ENCODE results near the gene AP3S2. TPM values are rescaled to one million over a fixed set of nuclear protein-coding genes. Genes with fewer than 3 reads are reported as not detected.
A peak's percentile ranks its signal among the peaks of the same experiment; 100 is the strongest.
"Not testable (repeated sequence)": the region's sequence is repeated elsewhere in the genome, so short reads cannot be mapped to it uniquely, and the experiment has no call there.

Gene AP3S2
- total and polyA plus RNA-seq, 4 experiments from 2014 or later = 34.1 to 37.3 (median 35.4) TPM

GRCh38 chr15:89893027-89893426 is 767 bp downstream of the AP3S2 start:
- Mint-ChIP-seq H3K4me3 (peak overlapping the region; percentile 93 to 99 (median 98)), H3K4me1 (peaks cover 22 to 53% (median 40%) of the 10 kb centered on the region in 4 donors), H3K36me3 (peaks cover 13 to 30% of the 10 kb centered on the region in 2 donors), H3K27me3 (no peaks in the 10 kb centered on the region), H3K9me3 (no peaks in the 10 kb centered on the region), H3K27ac (peak overlapping the region; percentile 95 to 98 (median 97))
- Histone ChIP-seq H3K27me3 (ENCODE audit: insufficient read depth, low read length) (no peaks in the 10 kb centered on the region), H3K4me3 (ENCODE audit: low read length in 2 of 2) (peak overlapping the region; percentile 65 to 70), H3K9me3 (ENCODE audit: control insufficient read depth in 1 of 2, low read length in 2 of 2) (no peaks in the 10 kb centered on the region), H3K27ac (ENCODE audit: low read depth, low read length) (peak overlapping the region; percentile 84), H3K36me3 (ENCODE audit: insufficient read depth, low read length) (peaks cover 9% of the 10 kb centered on the region), H3K4me1 (ENCODE audit: insufficient read depth, low read length) (peaks cover 34% of the 10 kb centered on the region)
- DNase-seq = no peak
- intact Hi-C loops (cut with micrococcal nuclease) = loop anchor here (5.0 kb wide), 2 partner anchors 119 to 339 kb away; partner anchors contain the start of genes CIB1 and GDPGP1
- CTCF ChIA-PET (ENCODE audit: partially characterized antibody) = interaction anchor here (1.7 to 8.5 kb wide), 3 partner anchors 16 to 177 kb away, joined by 7 to 95 read pairs (median 22); no protein-coding TSS in a partner anchor
- POLR2A ChIA-PET (ENCODE audit: partially characterized antibody) = interaction anchor here (2.2 to 2.6 kb wide), 3 partner anchors 18 to 178 kb away, joined by 10 to 20 read pairs (median 11); no protein-coding TSS in a partner anchor

GRCh38 chr15:89888214-89888804 is 5.5 kb downstream of the AP3S2 start:
- peak overlapping the region in 1 of 7 donors; percentile 24 for H3K27ac Mint-ChIP-seq
- no peaks in the 10 kb centered on the region for H3K9me3 Mint-ChIP-seq
- no peaks in the 10 kb centered on the region for H3K27me3 Mint-ChIP-seq
- no peak for DNase-seq
- Histone ChIP-seq H3K9me3 (ENCODE audit: control insufficient read depth in 1 of 2, low read length in 2 of 2) (no peaks in the 10 kb centered on the region), H3K27ac (ENCODE audit: low read depth, low read length) (no peak overlapping the region), H3K4me1 (ENCODE audit: insufficient read depth, low read length) (peaks cover 33% of the 10 kb centered on the region), H3K27me3 (ENCODE audit: insufficient read depth, low read length) (no peaks in the 10 kb centered on the region), H3K36me3 (ENCODE audit: insufficient read depth, low read length) (peaks cover 18% of the 10 kb centered on the region), H3K4me3 (ENCODE audit: low read length in 2 of 2) (no peak overlapping the region)
- H3K4me3 Mint-ChIP-seq = no peak overlapping the region
- peaks cover 23 to 39% of the 10 kb centered on the region in 2 donors for H3K36me3 Mint-ChIP-seq
- ChIA-PET CTCF (ENCODE audit: partially characterized antibody) (interaction anchor here (1.1 to 6.8 kb wide), 4 partner anchors 10 to 216 kb away, joined by 3 to 92 read pairs (median 20); no protein-coding TSS in a partner anchor), POLR2A (ENCODE audit: partially characterized antibody) (no interaction called here)
- intact Hi-C loops (cut with micrococcal nuclease) = no loop called here
- H3K4me1 Mint-ChIP-seq = peaks cover 21 to 40% (median 30%) of the 10 kb centered on the region in 4 donors

- no peak overlapping the region for H3K4me3 ChIP-seq (ENCODE audit: low read length in 2 of 2)
- H3K27me3 ChIP-seq (ENCODE audit: insufficient read depth, low read length) = no peaks in the 10 kb centered on the region
- ChIA-PET CTCF (ENCODE audit: partially characterized antibody) (interaction anchor here (6.8 kb wide), 1 partner anchor 10 kb away, joined by 92 read pairs; no protein-coding TSS in a partner anchor), POLR2A (ENCODE audit: partially characterized antibody) (no interaction called here)
- H3K9me3 ChIP-seq (ENCODE audit: control insufficient read depth in 1 of 2, low read length in 2 of 2) = no peaks in the 10 kb centered on the region
- Mint-ChIP-seq H3K4me3 (no peak overlapping the region), H3K9me3 (no peaks in the 10 kb centered on the region), H3K36me3 (peaks cover 30 to 49% of the 10 kb centered on the region in 2 donors), H3K27me3 (no peaks in the 10 kb centered on the region), H3K4me1 (peaks cover 8 to 19% (median 13%) of the 10 kb centered on the region in 4 donors), H3K27ac (no peak overlapping the region)
- DNase-seq = no peak
- H3K27ac ChIP-seq (ENCODE audit: low read depth, low read length) = no peak overlapping the region
- H3K36me3 ChIP-seq (ENCODE audit: insufficient read depth, low read length) = peaks cover 18% of the 10 kb centered on the region
- intact Hi-C loops (cut with micrococcal nuclease) = no loop called here
- peaks cover 6% of the 10 kb centered on the region for H3K4me1 ChIP-seq (ENCODE audit: insufficient read depth, low read length)
Measured at GRCh38 chr15:89885611-89886010, 8.2 kb downstream of the AP3S2 start.

DNA sequence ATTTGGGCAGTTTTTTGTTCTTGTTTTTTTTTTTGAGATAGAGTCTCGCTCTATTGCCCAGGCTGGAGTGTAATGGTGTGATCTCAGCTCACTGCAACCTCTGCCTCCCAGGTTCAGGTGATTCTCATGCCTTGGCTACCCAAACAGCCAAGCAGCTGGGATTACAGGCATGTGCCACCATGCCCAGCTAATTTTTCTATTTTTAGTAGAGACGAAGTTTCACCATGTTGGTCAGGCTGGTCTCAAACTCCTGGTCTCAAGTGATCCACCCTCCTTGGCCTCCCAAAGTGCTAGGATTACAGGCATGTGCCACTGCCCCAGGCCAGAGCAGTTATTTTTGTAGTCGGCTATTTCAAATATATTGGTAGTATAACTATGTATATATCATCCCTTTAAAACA is 8.6 kb downstream of the AP3S2 start:
- peaks cover 30 to 48% of the 10 kb centered on the region in 2 donors for H3K36me3 Mint-ChIP-seq

DNA sequence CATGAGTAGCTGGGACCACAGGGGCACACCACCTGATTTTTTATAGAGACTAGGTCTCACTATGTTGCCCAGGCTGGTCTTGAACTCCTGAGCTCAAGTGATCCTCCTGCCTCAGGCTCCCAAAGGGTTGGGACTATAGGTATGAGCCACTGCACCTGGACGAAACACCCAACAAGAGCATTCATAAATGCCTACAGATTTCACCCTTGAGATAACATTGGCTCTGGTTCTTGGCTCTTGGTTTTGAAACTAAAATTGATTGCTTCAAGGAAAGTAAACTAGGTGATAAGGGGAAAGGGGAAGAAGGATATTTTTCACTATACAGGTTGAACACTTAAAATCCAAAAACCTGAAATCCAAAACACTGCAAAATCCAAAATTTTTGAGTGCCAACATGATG is 10.3 kb downstream of the AP3S2 start:
- POLR2A ChIA-PET (ENCODE audit: partially characterized antibody) = interaction anchor here (1.4 kb wide), 1 partner anchor 10 kb away, joined by 5 read pairs; the partner anchor contains the start of gene AP3S2

More for the DNA sequence above, 8.6 kb downstream of the AP3S2 start:
- H3K4me3 Mint-ChIP-seq; POLR2A ChIA-PET (ENCODE audit: partially characterized antibody); H3K27ac ChIP-seq (ENCODE audit: low read depth, low read length); H3K27me3 Mint-ChIP-seq; H3K4me3 ChIP-seq (ENCODE audit: low read length in 2 of 2); H3K4me1 ChIP-seq (ENCODE audit: insufficient read depth, low read length); H3K9me3 Mint-ChIP-seq; DNase-seq; H3K27ac Mint-ChIP-seq; intact Hi-C loops (cut with micrococcal nuclease); H3K27me3 ChIP-seq (ENCODE audit: insufficient read depth, low read length); H3K9me3 ChIP-seq (ENCODE audit: control insufficient read depth in 1 of 2, low read length in 2 of 2): not testable (repeated sequence)
- CTCF ChIA-PET (ENCODE audit: partially characterized antibody) = interaction anchor here (6.8 kb wide), 1 partner anchor 9 kb away, joined by 92 read pairs; no protein-coding TSS in a partner anchor
- H3K4me1 Mint-ChIP-seq = peaks cover 4 to 14% (median 9%) of the 10 kb centered on the region in 4 donors
- peaks cover 18% of the 10 kb centered on the region for H3K36me3 ChIP-seq (ENCODE audit: insufficient read depth, low read length)

DNA sequence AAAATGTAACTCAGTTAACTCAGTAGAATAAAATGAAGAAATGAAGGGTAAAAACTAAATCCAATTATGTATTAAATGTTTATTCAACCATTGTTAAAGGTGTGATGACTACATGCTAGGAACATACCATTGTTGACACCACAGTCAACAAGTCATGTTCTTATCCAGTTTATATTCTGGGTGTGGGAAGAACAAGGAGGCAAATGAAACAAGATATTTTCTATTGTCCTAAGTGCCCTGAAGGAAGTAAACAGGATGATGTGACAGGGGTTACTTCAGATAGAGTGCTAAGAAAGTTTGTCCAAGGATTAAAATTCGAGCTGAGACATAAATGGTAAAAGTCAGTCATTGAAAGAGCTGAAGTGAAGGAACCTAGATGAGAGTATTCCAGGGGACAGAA is 13.1 kb downstream of the AP3S2 start:
- Mint-ChIP-seq H3K4me3 (no peak overlapping the region), H3K9me3 (no peaks in the 10 kb centered on the region), H3K36me3 (peaks cover 18 to 46% of the 10 kb centered on the region in 2 donors), H3K4me1 (no peaks in the 10 kb centered on the region), H3K27ac (peak overlapping the region in 2 of 7 donors; percentile 5 to 7), H3K27me3 (no peaks in the 10 kb centered on the region)
- Histone ChIP-seq H3K36me3 (ENCODE audit: insufficient read depth, low read length) (peaks cover 4% of the 10 kb centered on the region), H3K9me3 (ENCODE audit: control insufficient read depth in 1 of 2, low read length in 2 of 2) (no peaks in the 10 kb centered on the region), H3K27me3 (ENCODE audit: insufficient read depth, low read length) (no peaks in the 10 kb centered on the region), H3K4me3 (ENCODE audit: low read length in 2 of 2) (no peak overlapping the region), H3K4me1 (ENCODE audit: insufficient read depth, low read length) (no peaks in the 10 kb centered on the region), H3K27ac (ENCODE audit: low read depth, low read length) (no peak overlapping the region)
- ChIA-PET CTCF (ENCODE audit: partially characterized antibody) (no interaction called here), POLR2A (ENCODE audit: partially characterized antibody) (no interaction called here)
- intact Hi-C loops (cut with micrococcal nuclease) = no loop called here
- DNase-seq = no peak

More for the DNA sequence above, 10.3 kb downstream of the AP3S2 start:
- CTCF ChIA-PET (ENCODE audit: partially characterized antibody) = interaction anchor here (1.4 kb wide), 1 partner anchor 9 kb away, joined by 5 read pairs; no protein-coding TSS in a partner anchor
- intact Hi-C loops (cut with micrococcal nuclease) = no loop called here
- no peak overlapping the region for H3K4me3 ChIP-seq (ENCODE audit: low read length in 2 of 2)
- H3K36me3 ChIP-seq (ENCODE audit: insufficient read depth, low read length) = peaks cover 14% of the 10 kb centered on the region
- no peaks in the 10 kb centered on the region for H3K9me3 Mint-ChIP-seq
- H3K4me1 Mint-ChIP-seq = peaks cover 0 to 4% (median under 1%) of the 10 kb centered on the region in 4 donors
- no peak for DNase-seq
- H3K36me3 Mint-ChIP-seq = peaks cover 22 to 43% of the 10 kb centered on the region in 2 donors
- H3K4me3 Mint-ChIP-seq = no peak overlapping the region
- H3K27ac Mint-ChIP-seq = no peak overlapping the region
- H3K4me1 ChIP-seq (ENCODE audit: insufficient read depth, low read length) = no peaks in the 10 kb centered on the region
- no peak overlapping the region for H3K27ac ChIP-seq (ENCODE audit: low read depth, low read length)
- H3K27me3 Mint-ChIP-seq = no peaks in the 10 kb centered on the region
- H3K27me3 ChIP-seq (ENCODE audit: insufficient read depth, low read length) = no peaks in the 10 kb centered on the region
- H3K9me3 ChIP-seq (ENCODE audit: control insufficient read depth in 1 of 2, low read length in 2 of 2) = no peaks in the 10 kb centered on the region

DNA sequence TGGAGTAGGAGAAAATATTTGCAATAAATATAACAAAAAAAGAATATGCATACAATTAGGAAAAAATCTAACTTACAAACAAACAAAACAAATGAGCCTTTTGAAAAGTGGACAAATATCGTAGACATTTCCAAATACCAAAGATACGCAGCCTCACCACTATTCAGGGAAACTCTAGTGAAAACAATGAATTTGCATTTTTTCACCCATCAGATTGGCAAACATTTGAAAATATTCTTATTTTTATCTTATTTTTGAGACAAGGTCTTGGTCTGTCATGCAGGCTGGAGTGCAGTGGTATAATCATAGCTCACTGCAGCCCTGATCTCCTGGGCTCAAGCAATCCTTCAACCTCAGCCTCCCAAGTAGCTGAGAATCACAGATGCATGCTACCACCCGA is 15.5 kb downstream of the AP3S2 start:
- H3K4me1 ChIP-seq (ENCODE audit: insufficient read depth, low read length) = no peaks in the 10 kb centered on the region
- Mint-ChIP-seq H3K27ac (no peak overlapping the region), H3K9me3 (no peaks in the 10 kb centered on the region), H3K27me3 (no peaks in the 10 kb centered on the region), H3K4me1 (peaks cover 4 to 7% (median 5%) of the 10 kb centered on the region in 4 donors), H3K36me3 (peaks cover 21 to 40% of the 10 kb centered on the region in 2 donors), H3K4me3 (no peak overlapping the region)
- no peaks in the 10 kb centered on the region for H3K27me3 ChIP-seq (ENCODE audit: insufficient read depth, low read length)
- no peaks in the 10 kb centered on the region for H3K36me3 ChIP-seq (ENCODE audit: insufficient read depth, low read length)
- DNase-seq = no peak
- POLR2A ChIA-PET (ENCODE audit: partially characterized antibody) = no interaction called here
- no peak overlapping the region for H3K27ac ChIP-seq (ENCODE audit: low read depth, low read length)
- H3K4me3 ChIP-seq (ENCODE audit: low read length in 2 of 2) = no peak overlapping the region
- H3K9me3 ChIP-seq (ENCODE audit: control insufficient read depth in 1 of 2, low read length in 2 of 2) = no peaks in the 10 kb centered on the region
- CTCF ChIA-PET (ENCODE audit: partially characterized antibody) = interaction anchor here (2.6 to 5.8 kb wide), 2 partner anchors 10 to 118 kb away, joined by 10 to 92 read pairs; no protein-coding TSS in a partner anchor
- intact Hi-C loops (cut with micrococcal nuclease) = loop anchor here (5.0 kb wide), 1 partner anchor 209 kb away; no protein-coding TSS in a partner anchor

All from CD4-positive, alpha-beta memory T cell (primary cell).